ELF-1 (cell line): ENCODE data around the gene HSD11B2.

Experiments used
- DNase-seq: peaks from one replicate; pipeline ENCODE4 v3.0.0-alpha.2; 2016; ENCODE audit warnings: low read depth, low spot score

The HSD11B2 gene

DNA sequence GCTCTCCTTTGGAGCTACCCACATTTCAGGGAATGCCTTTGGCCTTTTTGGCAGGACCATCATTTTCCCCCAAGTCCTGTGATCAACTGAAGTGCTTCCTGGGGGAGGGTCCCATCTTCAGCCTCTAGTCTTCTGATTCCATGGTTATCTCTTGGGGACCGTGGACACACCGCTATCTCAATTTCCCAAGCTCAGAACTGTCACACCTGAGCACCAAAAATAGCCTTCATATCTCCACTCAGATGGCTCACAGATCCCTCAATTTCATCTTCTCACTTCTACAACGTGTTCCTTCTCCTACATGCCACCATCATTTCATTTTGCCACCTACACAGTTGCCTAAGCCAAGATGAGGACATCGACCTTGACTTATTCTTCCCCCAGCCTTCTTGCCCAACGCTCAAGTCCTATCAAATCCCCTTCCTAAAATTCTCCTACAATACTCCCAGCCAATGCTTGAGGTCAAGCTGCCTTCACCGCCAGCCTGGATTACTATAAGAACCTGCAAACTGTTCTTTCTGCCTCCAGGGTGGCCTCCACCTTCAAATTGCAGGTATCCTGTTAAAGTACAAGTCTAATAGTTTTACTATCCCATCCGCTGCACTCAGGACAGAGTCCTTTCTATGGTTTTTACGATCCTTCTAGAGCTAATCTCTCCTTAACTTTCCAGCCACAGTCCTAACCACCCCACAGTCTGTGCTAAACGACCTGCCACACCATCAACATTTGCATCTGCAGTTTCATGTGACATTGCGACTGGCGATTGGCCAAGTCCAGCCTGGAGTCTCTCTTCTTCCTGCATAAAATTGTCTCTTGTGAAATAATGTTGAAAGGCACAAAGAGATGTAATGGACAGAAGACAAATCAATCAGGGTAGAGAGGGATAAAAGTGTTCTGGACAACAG, 43.9 kb downstream of the HSD11B2 start:
- no peak for DNase-seq

DNA sequence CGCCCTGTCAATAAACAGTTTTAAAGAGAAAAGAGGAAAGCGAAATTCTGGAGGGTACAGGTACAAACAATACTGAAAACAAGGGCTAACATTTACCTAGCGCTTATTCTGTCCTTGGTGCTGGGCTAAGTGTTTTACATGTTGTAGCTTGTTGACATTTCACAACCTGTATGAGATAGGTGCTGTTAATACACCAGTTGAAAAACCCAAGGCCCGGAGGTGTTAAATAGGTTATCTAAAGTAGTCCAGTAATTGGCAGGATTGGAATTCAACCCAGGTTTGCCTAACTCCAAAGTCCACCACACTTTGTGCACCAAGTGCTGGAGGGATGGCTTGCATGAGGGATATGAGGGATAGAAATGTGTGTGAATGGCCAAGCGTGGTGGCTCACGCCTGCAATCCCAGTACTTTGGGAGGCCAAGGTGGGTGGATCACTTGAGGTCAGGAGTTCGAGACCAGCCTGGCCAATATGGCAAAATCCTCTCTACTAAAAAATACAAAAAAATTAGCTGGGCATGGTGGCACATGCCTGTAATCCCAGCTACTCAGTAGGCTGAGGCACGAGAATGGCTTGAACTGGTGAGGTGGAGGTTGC, 47.1 kb downstream of the HSD11B2 start:
- no peak for DNase-seq

DNA sequence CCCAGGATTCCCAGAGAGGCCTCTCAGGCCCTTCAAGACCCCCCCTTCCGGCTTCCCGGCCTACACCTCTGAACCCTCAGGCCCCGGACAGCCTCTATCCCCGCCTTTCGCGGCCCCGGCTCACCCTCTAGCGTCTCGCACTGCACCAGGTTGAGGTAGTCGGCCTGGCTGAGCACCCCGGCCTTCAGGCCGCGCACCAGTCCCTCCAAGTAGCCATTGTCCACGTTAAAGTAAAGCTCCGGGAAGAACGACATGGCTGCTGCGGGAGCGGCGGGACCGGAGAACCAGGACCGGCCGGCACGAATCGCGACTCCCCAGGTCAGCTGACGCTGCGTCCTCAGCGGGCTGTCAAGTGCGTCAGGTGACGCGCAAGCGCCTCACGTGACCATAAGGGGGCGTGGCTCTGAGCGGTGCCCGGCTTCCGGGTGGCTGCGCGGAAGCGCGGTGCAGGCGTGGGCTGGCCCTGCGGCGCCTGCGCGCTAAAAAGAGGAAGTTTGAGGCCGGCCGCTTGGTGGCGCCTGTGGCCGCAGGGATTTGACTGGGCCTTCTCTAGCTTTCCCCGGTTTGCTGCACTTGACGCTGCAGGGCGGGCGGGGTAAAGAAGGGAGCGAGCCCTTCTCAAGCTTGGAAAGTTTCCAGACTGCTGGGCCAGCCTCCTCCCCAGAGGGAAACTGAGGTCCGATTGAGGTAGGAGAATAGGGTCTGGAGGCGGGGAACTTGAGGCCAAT, 50.1 kb downstream of the HSD11B2 start, which contains the start of gene ATP6V0D1:
TSS of gene ATP6V0D1 (minus strand) at position 325 of the 728 bp plus-strand sequence. CDS start at position 254, 71 bp downstream.
- DNase-seq, result peak; percentile 100

DNA sequence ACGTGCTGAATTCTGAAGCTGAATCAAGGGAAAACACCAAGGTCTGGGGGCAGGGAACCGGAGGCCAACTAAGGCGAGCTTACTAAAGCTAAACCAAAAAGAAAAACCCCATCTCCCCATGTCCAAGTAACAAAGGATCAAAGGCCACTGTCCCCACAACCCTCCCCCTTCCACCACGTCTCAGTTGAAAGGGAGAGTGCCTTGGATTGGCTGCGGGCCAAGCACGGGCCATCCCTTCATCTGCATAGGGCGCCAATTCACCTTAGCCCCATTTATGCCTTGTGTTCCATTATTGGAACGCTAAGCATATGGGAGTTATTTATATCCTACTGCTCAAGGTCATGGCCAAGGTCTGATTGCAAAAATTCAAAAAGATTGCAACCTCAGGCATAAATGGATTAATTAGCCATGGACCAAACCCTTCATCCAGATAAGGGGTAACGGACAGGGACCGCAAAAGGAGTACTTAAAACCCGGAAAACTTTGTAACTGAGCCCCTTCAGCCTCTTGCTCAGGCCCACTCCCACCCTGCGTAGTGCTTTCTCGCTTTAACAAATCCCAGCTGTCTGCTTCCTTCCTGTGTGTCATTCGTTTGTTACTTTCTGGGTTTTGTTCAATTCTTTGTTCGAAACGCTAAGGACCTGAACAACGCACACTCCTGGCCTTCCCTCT, 50.8 kb downstream of the HSD11B2 start:
- no peak for DNase-seq

DNA sequence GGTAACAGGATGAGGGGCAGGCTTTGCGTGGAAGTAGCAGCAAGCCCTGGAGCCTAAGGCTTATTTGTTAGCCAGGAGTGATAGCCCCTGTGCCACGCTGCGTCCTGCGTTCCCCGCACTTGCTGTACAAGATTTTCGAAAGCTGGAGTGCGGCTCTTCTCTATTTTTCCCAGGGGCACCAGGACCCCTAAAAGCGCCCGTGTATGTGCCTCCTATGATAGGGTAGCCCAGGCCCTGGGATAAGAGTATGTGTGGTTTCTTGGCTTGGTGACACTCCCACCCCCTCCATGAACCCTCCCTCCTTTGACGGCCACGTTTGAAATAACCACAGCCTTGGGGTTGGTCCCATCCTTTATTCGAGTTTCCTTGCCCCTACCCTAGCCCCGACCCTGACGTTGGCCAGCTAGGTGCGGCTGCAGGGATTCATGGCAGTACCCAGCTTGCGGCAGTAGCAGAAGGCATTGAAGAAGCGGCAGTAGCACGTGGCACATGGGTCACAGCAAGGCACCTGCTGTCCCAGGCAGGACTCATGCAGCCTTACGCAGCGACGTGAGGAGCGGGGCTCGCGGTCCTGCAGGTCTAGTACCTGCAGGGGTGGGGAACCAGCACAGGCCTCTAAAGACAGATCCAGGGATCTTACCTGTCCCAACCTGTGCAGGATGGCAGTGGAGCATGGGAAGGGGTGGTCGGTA, 51.5 kb downstream of the HSD11B2 start:
- no peak for DNase-seq

DNA sequence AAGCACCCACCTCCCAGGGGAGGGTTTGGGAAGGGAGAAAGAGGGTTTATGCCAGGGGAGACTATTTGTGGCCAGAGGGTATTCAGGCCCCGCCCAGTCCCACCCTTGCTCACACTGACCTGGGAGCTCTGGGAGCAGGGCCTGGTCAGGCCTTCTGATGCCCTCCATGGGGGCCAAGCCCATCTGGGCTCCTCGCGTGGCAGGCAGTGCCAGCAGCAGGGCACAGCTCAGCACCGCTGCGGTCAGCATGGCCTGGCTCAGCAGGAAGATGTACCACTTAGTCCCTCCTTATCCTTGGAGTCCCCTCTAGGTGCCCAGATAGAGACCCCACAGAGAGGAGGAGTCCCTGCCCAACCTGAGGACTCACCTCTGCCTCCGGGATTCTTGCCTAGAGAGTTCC, 52.2 kb downstream of the HSD11B2 start, which contains the start of gene AGRP:
TSS of gene AGRP (minus strand) at position 398 of the 400 bp plus-strand sequence. CDS start at position 249, 149 bp downstream.
- DNase-seq, result no peak

DNA sequence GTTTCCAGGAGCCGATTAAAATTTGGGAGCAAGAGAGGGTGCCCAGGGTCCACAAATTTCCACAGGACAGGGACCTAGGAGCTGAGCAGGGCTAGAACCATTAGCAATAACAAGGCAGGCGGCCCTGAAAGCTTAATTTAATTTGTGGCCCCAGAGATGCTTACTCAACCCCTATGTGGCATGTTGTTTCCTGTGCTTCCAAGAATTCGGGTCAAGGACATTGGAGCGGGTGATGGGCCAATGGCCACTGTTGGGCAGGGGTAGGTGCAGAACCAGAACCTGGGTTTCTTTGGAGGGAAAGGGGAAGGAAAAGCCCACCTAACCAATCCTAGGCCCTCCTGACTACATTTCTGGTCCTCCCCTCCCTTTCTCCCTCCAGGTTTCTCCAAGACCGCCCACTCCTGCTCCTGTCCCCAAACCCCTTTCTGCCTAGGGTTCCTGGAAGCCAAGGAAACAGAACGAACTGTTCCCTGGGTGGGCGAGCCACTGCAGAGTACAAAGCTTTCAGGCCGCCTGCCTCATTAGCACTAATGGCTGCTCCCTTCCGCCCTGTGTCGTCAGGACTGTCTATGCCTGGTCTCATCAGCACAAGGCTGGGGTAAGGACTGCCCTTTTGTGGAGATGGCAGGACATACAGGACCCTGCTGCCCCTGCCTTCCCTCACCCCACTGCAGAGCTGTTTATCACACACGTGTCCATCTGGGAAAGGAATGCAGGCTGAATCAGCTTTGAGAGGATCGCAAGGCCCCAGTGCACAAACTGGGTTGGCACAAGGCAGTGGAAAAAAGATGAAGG, 53.0 kb downstream of the HSD11B2 start:
- DNase-seq, result no peak

DNA sequence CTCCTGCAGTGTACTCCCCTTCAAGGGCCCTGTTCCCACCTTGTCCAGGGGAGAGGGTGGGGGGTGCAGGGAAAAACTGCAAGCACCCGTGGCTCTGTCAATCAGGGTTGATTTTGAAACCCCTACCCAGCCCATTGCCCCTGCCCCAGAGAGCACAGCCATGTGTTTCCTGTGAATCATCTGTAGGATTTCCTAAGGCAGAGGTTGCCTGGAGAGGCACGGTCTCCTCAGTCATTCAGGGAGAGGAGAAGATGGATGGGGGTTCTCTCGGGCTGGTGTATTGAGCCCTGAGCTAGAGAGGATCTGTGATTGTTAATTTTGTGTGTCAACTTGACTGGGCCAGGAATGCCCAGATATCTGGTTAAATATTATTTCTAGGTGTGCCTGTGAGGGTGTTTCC, 55.9 kb downstream of the HSD11B2 start:
- no peak for DNase-seq
